ENCODE measurements around the gene TLCD4.
A peak's percentile ranks its signal among the peaks of the same experiment; 100 is the strongest.

The TLCD4 gene

DNA sequence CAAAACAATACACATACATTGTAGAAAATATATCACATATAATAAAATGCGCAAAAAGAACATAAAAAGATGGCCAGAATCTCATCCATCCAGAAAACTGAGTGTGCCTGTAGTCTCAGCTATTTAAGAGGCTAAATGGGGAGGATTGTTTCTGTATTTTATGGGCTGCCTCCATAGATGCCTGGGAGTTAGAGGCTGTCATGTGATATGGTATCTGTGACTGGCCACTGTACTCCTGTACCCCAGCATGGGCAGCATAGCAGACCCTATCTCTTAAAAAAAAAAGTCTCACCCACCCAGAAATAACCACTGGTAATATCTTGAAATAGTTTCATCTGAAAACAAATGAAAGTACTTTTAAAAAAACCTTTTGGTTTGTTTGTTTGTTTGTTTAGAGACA lies 3.5 kb upstream of the TLCD4 start:
- Histone ChIP-seq H3K27me3 (ENCODE audit: low read depth, low read length) (peaks cover 6% of the 10 kb centered on the region; the same call in 1 of the 2 replicates), H3K27ac (ENCODE audit: low read length) (no peak overlapping the region), H3K4me1 (ENCODE audit: low read length) (peaks cover 21% of the 10 kb centered on the region), H4K20me1 (ENCODE audit: insufficient read depth, low read length) (no peaks in the 10 kb centered on the region), H3K79me2 (ENCODE audit: low read length) (no peaks in the 10 kb centered on the region), H3K4me2 (ENCODE audit: low read length) (no peak overlapping the region), H3K9ac (ENCODE audit: low read length) (no peak overlapping the region), H3K4me3 (ENCODE audit: low read length) (no peak overlapping the region), H2AFZ (ENCODE audit: low read depth, low read length) (no peak overlapping the region), H3K36me3 (replicated peaks; ENCODE audit: low read depth, low read length) (no peaks in the 10 kb centered on the region), H3K9me3 (ENCODE audit: insufficient read depth, low read length) (no peaks in the 10 kb centered on the region)
- TF ChIP-seq, protein P1, sequence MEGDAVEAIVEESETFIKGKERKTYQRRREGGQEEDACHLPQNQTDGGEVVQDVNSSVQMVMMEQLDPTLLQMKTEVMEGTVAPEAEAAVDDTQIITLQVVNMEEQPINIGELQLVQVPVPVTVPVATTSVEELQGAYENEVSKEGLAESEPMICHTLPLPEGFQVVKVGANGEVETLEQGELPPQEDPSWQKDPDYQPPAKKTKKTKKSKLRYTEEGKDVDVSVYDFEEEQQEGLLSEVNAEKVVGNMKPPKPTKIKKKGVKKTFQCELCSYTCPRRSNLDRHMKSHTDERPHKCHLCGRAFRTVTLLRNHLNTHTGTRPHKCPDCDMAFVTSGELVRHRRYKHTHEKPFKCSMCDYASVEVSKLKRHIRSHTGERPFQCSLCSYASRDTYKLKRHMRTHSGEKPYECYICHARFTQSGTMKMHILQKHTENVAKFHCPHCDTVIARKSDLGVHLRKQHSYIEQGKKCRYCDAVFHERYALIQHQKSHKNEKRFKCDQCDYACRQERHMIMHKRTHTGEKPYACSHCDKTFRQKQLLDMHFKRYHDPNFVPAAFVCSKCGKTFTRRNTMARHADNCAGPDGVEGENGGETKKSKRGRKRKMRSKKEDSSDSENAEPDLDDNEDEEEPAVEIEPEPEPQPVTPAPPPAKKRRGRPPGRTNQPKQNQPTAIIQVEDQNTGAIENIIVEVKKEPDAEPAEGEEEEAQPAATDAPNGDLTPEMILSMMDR (IDR thresholded peaks at IDR 0.05; ENCODE audit: low read depth, low read length): no peak
- no peak for TF ChIP-seq EZH2phosphoT487 (IDR thresholded peaks at IDR 0.05; ENCODE audit: low read depth)

DNA sequence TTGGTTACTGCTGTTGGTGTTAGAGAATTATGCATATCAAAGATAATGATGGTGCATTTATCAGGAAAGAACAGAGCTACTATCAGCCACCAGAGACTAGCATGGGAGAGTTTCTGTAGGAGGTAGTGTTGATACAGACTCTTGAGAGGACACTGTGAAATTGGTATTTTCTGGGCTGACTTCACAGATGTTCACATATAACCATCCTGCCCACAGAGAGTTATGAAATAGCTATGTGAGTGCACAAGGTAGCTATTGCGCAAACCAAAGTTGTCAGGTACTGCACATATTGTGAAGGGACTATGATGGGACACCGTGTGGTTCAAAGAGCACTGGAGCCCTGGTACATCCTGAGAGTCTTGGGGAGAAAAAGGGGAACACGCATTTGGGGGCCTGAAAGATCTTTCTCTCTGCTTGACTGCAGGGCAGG lies 1.4 kb upstream of the TLCD4 start:
- peaks cover 6% of the 10 kb centered on the region; the same call in 1 of the 2 replicates for H3K27me3 ChIP-seq (ENCODE audit: low read depth, low read length)
- no peaks in the 10 kb centered on the region for H3K79me2 ChIP-seq (ENCODE audit: low read length)
- H3K4me2 ChIP-seq (ENCODE audit: low read length): peak overlapping the region; percentile 93
- H3K36me3 ChIP-seq (replicated peaks; ENCODE audit: low read depth, low read length): no peaks in the 10 kb centered on the region
- peaks cover 30% of the 10 kb centered on the region for H3K4me1 ChIP-seq (ENCODE audit: low read length)
- no peaks in the 10 kb centered on the region for H3K9me3 ChIP-seq (ENCODE audit: insufficient read depth, low read length)
- TF ChIP-seq, protein P1 (IDR thresholded peaks at IDR 0.05; ENCODE audit: low read depth, low read length): no peak
- no peak for TF ChIP-seq EZH2phosphoT487 (IDR thresholded peaks at IDR 0.05; ENCODE audit: low read depth)
- H3K27ac ChIP-seq (ENCODE audit: low read length): peak overlapping the region; percentile 52; the same call in 1 of the 2 replicates
- H3K9ac ChIP-seq (ENCODE audit: low read length): no peak overlapping the region
- H3K4me3 ChIP-seq (ENCODE audit: low read length): peak overlapping the region; percentile 97; the same call in 1 of the 2 replicates
- no peak overlapping the region for H2AFZ ChIP-seq (ENCODE audit: low read depth, low read length)
- H4K20me1 ChIP-seq (ENCODE audit: insufficient read depth, low read length): no peaks in the 10 kb centered on the region

DNA sequence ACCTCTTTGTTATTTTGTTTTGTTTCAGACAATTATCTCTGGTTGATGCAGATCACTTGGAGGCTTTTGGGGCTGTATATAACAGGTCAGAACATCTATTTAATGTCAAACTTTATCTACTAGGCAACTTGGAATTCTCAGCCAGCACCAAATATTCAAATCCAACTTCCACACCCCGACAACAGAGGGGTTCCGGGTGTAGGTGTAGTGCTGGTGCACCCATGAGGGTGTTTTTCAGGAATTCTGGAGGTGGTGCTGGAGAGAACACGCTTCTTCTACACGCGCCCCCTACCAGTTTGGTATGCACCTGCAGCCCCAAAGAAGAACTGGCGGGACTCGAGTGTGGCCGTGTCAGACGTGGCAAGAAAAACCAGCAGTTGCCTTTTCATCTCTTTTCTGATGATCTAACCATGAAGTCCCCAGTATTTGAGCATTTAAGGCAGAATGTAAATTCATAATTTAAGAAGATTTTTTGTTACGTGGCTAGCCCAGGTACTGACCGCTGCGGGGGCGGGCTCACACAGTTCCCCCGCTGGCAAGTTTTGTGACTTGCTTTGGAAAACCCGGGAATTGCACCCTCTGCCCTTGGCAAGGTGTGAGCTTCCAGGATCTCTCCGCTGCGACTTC lies 462 bp upstream of the TLCD4 start:
- H3K79me2 ChIP-seq (ENCODE audit: low read length): no peaks in the 10 kb centered on the region
- peaks cover 6% of the 10 kb centered on the region; the same call in 1 of the 2 replicates for H3K27me3 ChIP-seq (ENCODE audit: low read depth, low read length)
- peak overlapping the region; percentile 52 for H3K27ac ChIP-seq (ENCODE audit: low read length)
- H4K20me1 ChIP-seq (ENCODE audit: insufficient read depth, low read length): no peaks in the 10 kb centered on the region
- TF ChIP-seq, protein P1 (IDR thresholded peaks at IDR 0.05; ENCODE audit: low read depth, low read length): peak; percentile 62
- no peak for TF ChIP-seq EZH2phosphoT487 (IDR thresholded peaks at IDR 0.05; ENCODE audit: low read depth)
- peak overlapping the region; percentile 93 for H3K4me2 ChIP-seq (ENCODE audit: low read length)
- peak overlapping the region; percentile 97 for H3K4me3 ChIP-seq (ENCODE audit: low read length)
- H3K4me1 ChIP-seq (ENCODE audit: low read length): peaks cover 30% of the 10 kb centered on the region
- no peaks in the 10 kb centered on the region for H3K9me3 ChIP-seq (ENCODE audit: insufficient read depth, low read length)
- peak overlapping the region; percentile 99 for H2AFZ ChIP-seq (ENCODE audit: low read depth, low read length)
- H3K36me3 ChIP-seq (replicated peaks; ENCODE audit: low read depth, low read length): no peaks in the 10 kb centered on the region
- H3K9ac ChIP-seq (ENCODE audit: low read length): peak overlapping the region; percentile 80

DNA sequence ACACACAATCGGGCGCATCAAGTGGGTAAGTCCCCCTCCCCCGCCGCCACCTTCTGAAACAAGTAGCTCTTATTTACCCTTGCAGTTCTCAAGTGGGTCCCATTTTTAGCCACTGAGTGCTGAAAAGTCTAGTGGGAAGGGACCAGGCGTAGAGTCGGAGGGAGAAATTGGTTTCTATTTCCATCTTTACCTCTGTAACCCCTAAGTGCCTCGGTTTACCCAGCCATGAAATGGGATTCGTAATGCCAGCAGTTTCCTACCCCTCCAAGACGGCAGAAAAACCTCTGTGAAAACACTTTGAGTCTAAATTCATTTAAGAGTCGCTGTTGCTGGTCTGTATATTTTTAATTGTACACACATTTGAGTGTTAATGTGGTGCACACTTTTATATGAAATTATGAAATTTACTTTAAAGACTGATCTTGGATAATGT lies 928 bp downstream of the TLCD4 start:
- TF ChIP-seq, protein P1 (IDR thresholded peaks at IDR 0.05; ENCODE audit: low read depth, low read length): no peak
- no peak for TF ChIP-seq EZH2phosphoT487 (IDR thresholded peaks at IDR 0.05; ENCODE audit: low read depth)
- no peaks in the 10 kb centered on the region for H4K20me1 ChIP-seq (ENCODE audit: insufficient read depth, low read length)
- peak overlapping the region; percentile 55 for H2AFZ ChIP-seq (ENCODE audit: low read depth, low read length)
- peak overlapping the region; percentile 97 for H3K4me3 ChIP-seq (ENCODE audit: low read length)
- H3K27me3 ChIP-seq (ENCODE audit: low read depth, low read length): peaks cover 6% of the 10 kb centered on the region; the same call in 1 of the 2 replicates
- H3K36me3 ChIP-seq (replicated peaks; ENCODE audit: low read depth, low read length): no peaks in the 10 kb centered on the region
- peak overlapping the region; percentile 80 for H3K9ac ChIP-seq (ENCODE audit: low read length)
- H3K4me2 ChIP-seq (ENCODE audit: low read length): peak overlapping the region; percentile 93
- peaks cover 30% of the 10 kb centered on the region for H3K4me1 ChIP-seq (ENCODE audit: low read length)
- no peaks in the 10 kb centered on the region for H3K9me3 ChIP-seq (ENCODE audit: insufficient read depth, low read length)
- no peaks in the 10 kb centered on the region for H3K79me2 ChIP-seq (ENCODE audit: low read length)
- no peak overlapping the region for H3K27ac ChIP-seq (ENCODE audit: low read length)
